A673 (cell line): ENCODE data around the gene ZNF41.

ENCODE experiments used
- CTCF ChIP-seq: fragments of 300-800, 200-600 bp; sonication (generic); conservative IDR thresholded peaks from 2 replicates; pipeline ENCODE4 v1.5.1; 2017; ENCODE audit warnings: low read depth, mild to moderate bottlenecking, antibody characterized with exemption, low read length, moderate library complexity, mixed read lengths
- EZH2 ChIP-seq: fragments of 200-600 bp; sonication (generic); IDR thresholded peaks from 2 replicates; pipeline ENCODE4 v1.6.1; 2017; ENCODE audit warnings: borderline replicate concordance, low read depth, mild to moderate bottlenecking, mixed read lengths, antibody characterized with exemption, low read length; ENCODE audit not compliant: poor library complexity, severe bottlenecking

GRCh38 chrX:47413179-47413594 is 69.8 kb downstream of the ZNF41 start:
- TF ChIP-seq EZH2 (no peak), CTCF (no peak)
